Measurements from ENCODE around the gene FEM1C.

FEM1C gene

GRCh38 chr5:115583474-115583873, 38.9 kb upstream of the FEM1C start:
- TF ChIP-seq TOX (CRISPR knock-in tag; IDR thresholded peaks at IDR 0.05; ENCODE audit: borderline replicate concordance) = no peak
- TF ChIP-seq ZNF8 (CRISPR knock-in tag; IDR thresholded peaks at IDR 0.05) = no peak
- TF ChIP-seq ZFP30 (CRISPR knock-in tag; IDR thresholded peaks at IDR 0.05) = no peak
- no peak for TF ChIP-seq ZNF70 (CRISPR knock-in tag; IDR thresholded peaks at IDR 0.05)
- no peak for TF ChIP-seq ESRRG (CRISPR knock-in tag; IDR thresholded peaks at IDR 0.05)
- no peak for TF ChIP-seq ZFP3 (CRISPR knock-in tag; IDR thresholded peaks at IDR 0.05)
- TF ChIP-seq SNAI2 (CRISPR knock-in tag; IDR thresholded peaks at IDR 0.05) = no peak
- TF ChIP-seq, protein P1, sequence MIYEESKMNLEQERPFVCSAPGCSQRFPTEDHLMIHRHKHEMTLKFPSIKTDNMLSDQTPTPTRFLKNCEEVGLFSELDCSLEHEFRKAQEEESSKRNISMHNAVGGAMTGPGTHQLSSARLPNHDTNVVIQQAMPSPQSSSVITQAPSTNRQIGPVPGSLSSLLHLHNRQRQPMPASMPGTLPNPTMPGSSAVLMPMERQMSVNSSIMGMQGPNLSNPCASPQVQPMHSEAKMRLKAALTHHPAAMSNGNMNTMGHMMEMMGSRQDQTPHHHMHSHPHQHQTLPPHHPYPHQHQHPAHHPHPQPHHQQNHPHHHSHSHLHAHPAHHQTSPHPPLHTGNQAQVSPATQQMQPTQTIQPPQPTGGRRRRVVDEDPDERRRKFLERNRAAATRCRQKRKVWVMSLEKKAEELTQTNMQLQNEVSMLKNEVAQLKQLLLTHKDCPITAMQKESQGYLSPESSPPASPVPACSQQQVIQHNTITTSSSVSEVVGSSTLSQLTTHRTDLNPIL (CRISPR knock-in tag; IDR thresholded peaks at IDR 0.05; ENCODE audit: low read depth) = no peak
- no peak for TF ChIP-seq ZC3H10 (CRISPR knock-in tag; IDR thresholded peaks at IDR 0.05)
- TF ChIP-seq PPARA (CRISPR knock-in tag; IDR thresholded peaks at IDR 0.05; ENCODE audit: borderline replicate concordance) = no peak
- no peak for TF ChIP-seq ISL1 (CRISPR knock-in tag; IDR thresholded peaks at IDR 0.05)
- TF ChIP-seq, protein P2, sequence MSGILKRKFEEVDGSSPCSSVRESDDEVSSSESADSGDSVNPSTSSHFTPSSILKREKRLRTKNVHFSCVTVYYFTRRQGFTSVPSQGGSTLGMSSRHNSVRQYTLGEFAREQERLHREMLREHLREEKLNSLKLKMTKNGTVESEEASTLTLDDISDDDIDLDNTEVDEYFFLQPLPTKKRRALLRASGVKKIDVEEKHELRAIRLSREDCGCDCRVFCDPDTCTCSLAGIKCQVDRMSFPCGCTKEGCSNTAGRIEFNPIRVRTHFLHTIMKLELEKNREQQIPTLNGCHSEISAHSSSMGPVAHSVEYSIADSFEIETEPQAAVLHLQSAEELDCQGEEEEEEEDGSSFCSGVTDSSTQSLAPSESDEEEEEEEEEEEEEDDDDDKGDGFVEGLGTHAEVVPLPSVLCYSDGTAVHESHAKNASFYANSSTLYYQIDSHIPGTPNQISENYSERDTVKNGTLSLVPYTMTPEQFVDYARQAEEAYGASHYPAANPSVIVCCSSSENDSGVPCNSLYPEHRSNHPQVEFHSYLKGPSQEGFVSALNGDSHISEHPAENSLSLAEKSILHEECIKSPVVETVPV (CRISPR knock-in tag; IDR thresholded peaks at IDR 0.05) = no peak
- TF ChIP-seq TSHZ2 (CRISPR knock-in tag; IDR thresholded peaks at IDR 0.05) = no peak
- ATAC-seq = peak; percentile 79

- no peak for TF ChIP-seq PPARA (CRISPR knock-in tag; IDR thresholded peaks at IDR 0.05; ENCODE audit: borderline replicate concordance)
- no peak for TF ChIP-seq BACH2 (CRISPR knock-in tag; IDR thresholded peaks at IDR 0.05; ENCODE audit: borderline replicate concordance)
- no peak for ATAC-seq
These were observed 36.4 kb upstream of the FEM1C start for GRCh38 chr5:115580941-115581340.

DNA sequence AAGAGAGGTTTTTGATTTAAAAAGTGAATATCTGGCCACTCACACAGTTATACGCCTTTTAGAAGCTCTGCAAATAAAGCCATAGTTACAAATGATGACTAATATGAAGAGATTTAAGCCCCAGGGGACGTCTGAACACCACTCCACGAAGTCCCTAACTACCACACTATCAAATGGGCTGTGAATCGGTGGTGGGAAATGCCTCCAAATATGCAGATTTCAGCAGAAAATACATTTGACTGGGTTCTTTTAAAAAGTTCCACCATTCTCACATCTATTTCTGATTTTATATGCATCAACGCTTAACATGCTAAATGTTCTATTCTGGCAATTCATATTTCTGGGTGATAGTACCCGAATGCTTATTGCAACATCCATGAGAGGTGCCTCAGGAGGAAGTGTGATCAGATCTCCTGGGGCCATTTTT, 35.2 kb upstream of the FEM1C start:
- TF ChIP-seq, protein P1 (CRISPR knock-in tag; IDR thresholded peaks at IDR 0.05; ENCODE audit: low read depth) = no peak
- TF ChIP-seq ZNF8 (CRISPR knock-in tag; IDR thresholded peaks at IDR 0.05) (no peak), SNAI2 (CRISPR knock-in tag; IDR thresholded peaks at IDR 0.05) (no peak), ZNF70 (CRISPR knock-in tag; IDR thresholded peaks at IDR 0.05) (no peak), ESRRG (CRISPR knock-in tag; IDR thresholded peaks at IDR 0.05) (no peak), TSHZ2 (CRISPR knock-in tag; IDR thresholded peaks at IDR 0.05) (no peak), ZC3H10 (CRISPR knock-in tag; IDR thresholded peaks at IDR 0.05) (no peak), GLIS3 (CRISPR knock-in tag; IDR thresholded peaks at IDR 0.05) (no peak), POU6F1 (CRISPR knock-in tag; IDR thresholded peaks at IDR 0.05; ENCODE audit: borderline replicate concordance, low read depth) (no peak), CSDC2 (CRISPR knock-in tag; IDR thresholded peaks at IDR 0.05) (no peak), PPARA (CRISPR knock-in tag; IDR thresholded peaks at IDR 0.05; ENCODE audit: borderline replicate concordance) (no peak), TOX (CRISPR knock-in tag; IDR thresholded peaks at IDR 0.05; ENCODE audit: borderline replicate concordance) (no peak), BACH2 (CRISPR knock-in tag; IDR thresholded peaks at IDR 0.05; ENCODE audit: borderline replicate concordance) (no peak)
- ATAC-seq = no peak
